ENCODE results near the gene PIGU. TPM values are rescaled to one million over a fixed set of nuclear protein-coding genes. Genes with fewer than 3 reads are reported as not detected.
"Not testable (repeated sequence)": the region's sequence is repeated elsewhere in the genome, so short reads cannot be mapped to it uniquely, and the experiment has no call there.

PIGU gene
- polyA plus RNA-seq, 1 donor from 2014 or later, result 35.8 TPM

- H4K20me1 ChIP-seq (ENCODE audit: insufficient read depth), result no peaks in the 10 kb centered on the region
- no peak for TF ChIP-seq TAF1 (IDR thresholded peaks at IDR 0.05; ENCODE audit: low read depth)
- TF ChIP-seq SMC3 (conservative IDR thresholded peaks at IDR 0.05; ENCODE audit: poor library complexity), result no peak
- no peak for TF ChIP-seq MXI1 (conservative IDR thresholded peaks at IDR 0.05; ENCODE audit: poor library complexity, severe bottlenecking)
- TF ChIP-seq REST (IDR thresholded peaks at IDR 0.05; ENCODE audit: borderline replicate concordance), result no peak
- TF ChIP-seq CTCF (IDR thresholded peaks at IDR 0.05; ENCODE audit: poor library complexity, severe bottlenecking), result no peak
- TF ChIP-seq RAD21 (conservative IDR thresholded peaks at IDR 0.05), result no peak
- TF ChIP-seq POLR2AphosphoS5 (IDR thresholded peaks at IDR 0.05), result no peak
- no peak overlapping the region for H3K9ac ChIP-seq (ENCODE audit: low read length)
- no peak overlapping the region for H3K27ac ChIP-seq (ENCODE audit: low read length)
- H3K9me3 ChIP-seq (ENCODE audit: low read length), result no peaks in the 10 kb centered on the region
- H3K9me2 ChIP-seq (ENCODE audit: insufficient read depth, low read length), result no peaks in the 10 kb centered on the region
- H3K4me2 ChIP-seq (ENCODE audit: low read length), result no peak overlapping the region
- H2AFZ ChIP-seq (ENCODE audit: low read depth, low read length), result no peak overlapping the region
- no peak overlapping the region for H3K4me3 ChIP-seq (ENCODE audit: low read length)
- no peaks in the 10 kb centered on the region for H3K36me3 ChIP-seq (ENCODE audit: insufficient read depth, low read length)
- H3K27me3 ChIP-seq (ENCODE audit: insufficient read depth, low read depth, low read length), result no peaks in the 10 kb centered on the region
- H3K79me2 ChIP-seq (replicated peaks; ENCODE audit: insufficient read depth, low read length), result peaks cover 8% of the 10 kb centered on the region
- no peaks in the 10 kb centered on the region for H3F3A ChIP-seq (ENCODE audit: insufficient read depth, low read length, poor library complexity, severe bottlenecking)
Observed at GRCh38 chr20:34663213-34663943, 13.5 kb downstream of the PIGU start.

GRCh38 chr20:34661811-34662210, 15.1 kb downstream of the PIGU start:
- H3K9ac ChIP-seq (ENCODE audit: low read length); H3K4me3 ChIP-seq (ENCODE audit: low read length); H2AFZ ChIP-seq (ENCODE audit: low read depth, low read length); H3K9me2 ChIP-seq (ENCODE audit: insufficient read depth, low read length); H3F3A ChIP-seq (ENCODE audit: insufficient read depth, low read length, poor library complexity, severe bottlenecking); H3K36me3 ChIP-seq (ENCODE audit: insufficient read depth, low read length); H3K4me2 ChIP-seq (ENCODE audit: low read length); H3K27ac ChIP-seq (ENCODE audit: low read length); H3K27me3 ChIP-seq (ENCODE audit: insufficient read depth, low read depth, low read length); H4K20me1 ChIP-seq (ENCODE audit: insufficient read depth); H3K9me3 ChIP-seq (ENCODE audit: low read length); H3K79me2 ChIP-seq (replicated peaks; ENCODE audit: insufficient read depth, low read length): not testable (repeated sequence)

GRCh38 chr20:34658654-34659053, 18.2 kb downstream of the PIGU start:
- not testable (repeated sequence) for H3F3A ChIP-seq (ENCODE audit: insufficient read depth, low read length, poor library complexity, severe bottlenecking); H3K36me3 ChIP-seq (ENCODE audit: insufficient read depth, low read length); H3K9me3 ChIP-seq (ENCODE audit: low read length); H3K27ac ChIP-seq (ENCODE audit: low read length); H3K4me3 ChIP-seq (ENCODE audit: low read length); H3K27me3 ChIP-seq (ENCODE audit: insufficient read depth, low read depth, low read length); H3K79me2 ChIP-seq (replicated peaks; ENCODE audit: insufficient read depth, low read length); H3K4me2 ChIP-seq (ENCODE audit: low read length); H2AFZ ChIP-seq (ENCODE audit: low read depth, low read length); H3K9me2 ChIP-seq (ENCODE audit: insufficient read depth, low read length); H4K20me1 ChIP-seq (ENCODE audit: insufficient read depth); H3K9ac ChIP-seq (ENCODE audit: low read length)
